GM10266 (cell line): ENCODE results near the gene GSTM2.
"Not testable (repeated sequence)": the region's sequence is repeated elsewhere in the genome, so short reads cannot be mapped to it uniquely, and the experiment has no call there.

ENCODE experiments used
- DNase-seq: peaks from one replicate; pipeline ENCODE4 v3.0.0; 2012; ENCODE audit errors: extremely low spot score
- CTCF ChIP-seq: IDR thresholded peaks from 2 replicates; pipeline ENCODE4 v1.5.1; 2012; ENCODE audit warnings: mild to moderate bottlenecking, low read depth; ENCODE audit not compliant: control insufficient read depth, insufficient read depth; ENCODE audit errors: missing control alignments

Gene GSTM2

GRCh38 chr1:109677459-109677858 lies 9.6 kb downstream of the GSTM2 start:
- TF ChIP-seq CTCF: no peak
- peak; percentile 0 for DNase-seq

- DNase-seq: not testable (repeated sequence)
Measured at GRCh38 chr1:109678637-109679036, 10.8 kb downstream of the GSTM2 start.

- not testable (repeated sequence) for DNase-seq
Measured at GRCh38 chr1:109684777-109685176, 16.9 kb downstream of the GSTM2 start.

GRCh38 chr1:109685399-109685798 lies 17.5 kb downstream of the GSTM2 start:
- not testable (repeated sequence) for DNase-seq

GRCh38 chr1:109685890-109686289 lies 18.0 kb downstream of the GSTM2 start:
- DNase-seq: not testable (repeated sequence)

- not testable (repeated sequence) for DNase-seq
Measured at GRCh38 chr1:109687109-109687508, 19.3 kb downstream of the GSTM2 start.

GRCh38 chr1:109687641-109688499 lies 20.0 kb downstream of the GSTM2 start, which contains the start of gene GSTM1:
GSTM1 (plus strand) TSS chr1:109687817; CDS start chr1:109687874, 57 bp downstream.
- DNase-seq: no peak
- no peak for TF ChIP-seq CTCF

- no peak for TF ChIP-seq CTCF
- DNase-seq: no peak
Measured at GRCh38 chr1:109689844-109690405, 22.1 kb downstream of the GSTM2 start.

- TF ChIP-seq CTCF: no peak
- no peak for DNase-seq
Measured at GRCh38 chr1:109691759-109692158, 23.9 kb downstream of the GSTM2 start.

- not testable (repeated sequence) for DNase-seq
Measured at GRCh38 chr1:109694400-109694799, 26.5 kb downstream of the GSTM2 start.

- DNase-seq: not testable (repeated sequence)
Measured at GRCh38 chr1:109695138-109695537, 27.3 kb downstream of the GSTM2 start.
